OCI-LY1 (cell line): ENCODE results near the gene STPG1.
A peak's percentile ranks its signal among the peaks of the same experiment; 100 is the strongest.

Experiments
- H2AFZ ChIP-seq: fragments of 200-600 bp; sonication (generic), shearing (Covaris generic); 2 replicates; pipeline ENCODE4 v1.6.0; 2014; ENCODE audit warnings: antibody characterized with exemption, mild to moderate bottlenecking, low read length
- H3F3A ChIP-seq: fragments of 200-600 bp; sonication (generic), shearing (Covaris generic); 2 replicates; pipeline ENCODE4 v1.6.0; 2014; ENCODE audit warnings: mild to moderate bottlenecking, antibody characterized with exemption, low read length, moderate library complexity; ENCODE audit not compliant: insufficient read depth
- H3K27ac ChIP-seq: fragments of 200-600 bp; sonication (generic); 2 replicates; pipeline ENCODE4 v1.5.1; 2014; ENCODE audit warnings: low read length, mixed run types, mild to moderate bottlenecking, low read depth; ENCODE audit not compliant: poor library complexity, severe bottlenecking
- H3K27me3 ChIP-seq: fragments of 200-600 bp; sonication (generic); 2 replicates; pipeline ENCODE4 v1.6.0; 2014; ENCODE audit warnings: antibody characterized with exemption, mild to moderate bottlenecking, low read length, moderate library complexity; ENCODE audit not compliant: insufficient read depth
- H3K36me3 ChIP-seq: fragments of 200-600 bp; sonication (generic); 2 replicates; pipeline ENCODE4 v1.6.1; 2014; ENCODE audit warnings: mild to moderate bottlenecking, antibody characterized with exemption, low read length, moderate library complexity, mixed read lengths; ENCODE audit not compliant: insufficient read depth
- H3K4me1 ChIP-seq: fragments of 200-600 bp; sonication (generic); 2 replicates; pipeline ENCODE4 v1.5.1; 2014; ENCODE audit warnings: mild to moderate bottlenecking, low read length, moderate library complexity; ENCODE audit not compliant: insufficient read depth, severe bottlenecking
- H3K4me2 ChIP-seq: fragments of 200-600 bp; sonication (generic), shearing (Covaris generic); 2 replicates; pipeline ENCODE4 v1.6.1; 2014; ENCODE audit warnings: low read length
- H3K4me3 ChIP-seq: fragments of 200-600 bp; sonication (generic); 2 replicates; pipeline ENCODE4 v1.5.1; 2014; ENCODE audit warnings: low read length, low read depth, mild to moderate bottlenecking, mixed read lengths; ENCODE audit not compliant: poor library complexity, severe bottlenecking
- H3K79me2 ChIP-seq: fragments of 200-600 bp; shearing (Covaris generic); 2 replicates; pipeline ENCODE4 v1.6.1; 2016; ENCODE audit warnings: mixed run types, low read length, mixed read lengths; ENCODE audit not compliant: insufficient read depth
- H3K9ac ChIP-seq: fragments of 200-600 bp; sonication (generic), shearing (Covaris generic); 2 replicates; pipeline ENCODE4 v1.6.1; 2014; ENCODE audit warnings: mild to moderate bottlenecking, low read length, mixed read lengths
- H3K9me2 ChIP-seq: fragments of 200-600 bp; sonication (generic), shearing (Covaris generic); 2 replicates; pipeline ENCODE4 v1.6.1; 2014; ENCODE audit warnings: low read depth, mild to moderate bottlenecking, low read length, mixed read lengths
- H3K9me3 ChIP-seq: fragments of 200-600 bp; shearing (Covaris generic); 2 replicates; pipeline ENCODE4 v1.6.1; 2014; ENCODE audit warnings: low read length, mixed read lengths
- H4K20me1 ChIP-seq: fragments of 200-600 bp; sonication (generic), shearing (Covaris generic); 2 replicates; pipeline ENCODE4 v1.6.0; 2016; ENCODE audit warnings: mild to moderate bottlenecking, low read length; ENCODE audit not compliant: insufficient read depth
- EZH2 ChIP-seq: fragments of 200-600 bp; sonication (generic), shearing (Covaris generic); IDR thresholded peaks from 2 replicates; pipeline ENCODE4 v1.8.0; 2017; ENCODE audit warnings: borderline replicate concordance, mixed run types, mild to moderate bottlenecking, antibody characterized with exemption, low read length, moderate library complexity, mixed read lengths
- TF ChIP-seq, protein P1 (sequence below): fragments of 200-600 bp; sonication (generic), shearing (Covaris generic); IDR thresholded peaks from 2 replicates; pipeline ENCODE4 v1.5.1; 2017; ENCODE audit warnings: mild to moderate bottlenecking, antibody characterized with exemption, low read length, moderate library complexity, mixed read lengths

The STPG1 gene

GRCh38 chr1:24321126-24321525 lies 92.5 kb downstream of the STPG1 start:
- Histone ChIP-seq H3K4me3 (peak overlapping the region; percentile 57), H3K27ac (no peak overlapping the region), H3F3A (no peaks in the 10 kb centered on the region), H3K4me1 (peaks cover 26% of the 10 kb centered on the region), H3K9me3 (no peaks in the 10 kb centered on the region), H2AFZ (no peak overlapping the region), H3K36me3 (no peaks in the 10 kb centered on the region), H3K9me2 (no peaks in the 10 kb centered on the region), H4K20me1 (no peaks in the 10 kb centered on the region), H3K4me2 (peak overlapping the region; percentile 73; the same call in 1 of the 2 replicates), H3K79me2 (no peaks in the 10 kb centered on the region), H3K9ac (no peak overlapping the region), H3K27me3 (0 out of 2 replicates have a peak, but pooled peaks cover 8% of the 10 kb centered on the region)
- TF ChIP-seq, protein P1, sequence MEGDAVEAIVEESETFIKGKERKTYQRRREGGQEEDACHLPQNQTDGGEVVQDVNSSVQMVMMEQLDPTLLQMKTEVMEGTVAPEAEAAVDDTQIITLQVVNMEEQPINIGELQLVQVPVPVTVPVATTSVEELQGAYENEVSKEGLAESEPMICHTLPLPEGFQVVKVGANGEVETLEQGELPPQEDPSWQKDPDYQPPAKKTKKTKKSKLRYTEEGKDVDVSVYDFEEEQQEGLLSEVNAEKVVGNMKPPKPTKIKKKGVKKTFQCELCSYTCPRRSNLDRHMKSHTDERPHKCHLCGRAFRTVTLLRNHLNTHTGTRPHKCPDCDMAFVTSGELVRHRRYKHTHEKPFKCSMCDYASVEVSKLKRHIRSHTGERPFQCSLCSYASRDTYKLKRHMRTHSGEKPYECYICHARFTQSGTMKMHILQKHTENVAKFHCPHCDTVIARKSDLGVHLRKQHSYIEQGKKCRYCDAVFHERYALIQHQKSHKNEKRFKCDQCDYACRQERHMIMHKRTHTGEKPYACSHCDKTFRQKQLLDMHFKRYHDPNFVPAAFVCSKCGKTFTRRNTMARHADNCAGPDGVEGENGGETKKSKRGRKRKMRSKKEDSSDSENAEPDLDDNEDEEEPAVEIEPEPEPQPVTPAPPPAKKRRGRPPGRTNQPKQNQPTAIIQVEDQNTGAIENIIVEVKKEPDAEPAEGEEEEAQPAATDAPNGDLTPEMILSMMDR = peak; percentile 7; the same call in 1 of the 2 replicates
- TF ChIP-seq EZH2 = no peak

DNA sequence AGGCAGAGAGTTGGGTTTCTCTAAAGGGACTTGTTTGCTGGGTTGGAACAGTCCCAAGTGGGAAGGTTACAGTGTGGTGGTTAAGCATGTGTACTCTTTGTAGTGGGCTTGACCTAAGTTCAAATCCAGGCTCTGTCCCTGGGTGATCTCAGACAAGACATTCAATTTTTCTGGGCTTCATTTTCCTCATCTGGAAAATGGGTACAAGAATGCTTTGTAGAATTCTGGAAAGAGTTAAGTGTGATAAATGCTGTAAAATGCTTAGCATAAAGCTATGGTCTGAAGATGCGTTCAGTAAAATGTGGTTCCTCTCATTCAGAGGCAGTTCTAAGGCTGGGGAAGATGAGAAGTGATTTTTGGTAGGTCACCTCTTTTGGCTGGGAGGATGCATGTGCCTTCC lies 93.6 kb downstream of the STPG1 start:
- H3K4me2 ChIP-seq = no peak overlapping the region

DNA sequence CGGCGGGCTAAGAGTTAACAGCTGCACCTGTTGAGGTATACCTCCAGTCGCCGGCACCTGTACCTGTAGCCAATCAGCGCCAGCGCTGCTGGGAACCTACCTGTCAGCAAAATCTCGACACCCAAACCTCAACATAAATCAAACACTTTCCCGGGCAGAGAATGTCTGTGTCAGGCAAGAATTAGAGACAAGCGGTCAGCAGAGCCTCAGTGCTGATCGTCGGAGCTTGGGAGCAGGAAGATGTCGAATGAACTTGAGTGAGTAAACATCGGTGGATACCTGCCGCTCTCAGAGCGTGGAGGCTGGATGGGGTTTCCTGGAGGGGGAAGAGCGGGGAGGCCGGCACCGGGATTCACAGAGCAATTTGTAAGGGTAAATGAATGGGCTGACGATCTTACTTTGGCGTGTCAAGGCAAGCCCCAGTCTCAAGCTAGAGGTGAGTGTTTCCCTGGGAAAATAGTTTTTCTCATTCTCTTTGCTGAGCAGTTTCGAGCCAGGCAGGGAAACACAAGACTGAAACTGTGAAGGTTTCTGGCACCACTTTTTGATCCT lies 94.2 kb downstream of the STPG1 start, which contains the start of gene GRHL3:
TSS of gene GRHL3 (plus strand) at position 46 of the 552 bp plus-strand sequence. CDS start at position 241, 195 bp downstream.
- H2AFZ ChIP-seq = no peak within 1 kb of the TSS
- H4K20me1 ChIP-seq = no peaks in the 10 kb centered on the region
- H3K79me2 ChIP-seq = no peaks in the 10 kb centered on the region
- no peaks in the 10 kb centered on the region for H3K9me2 ChIP-seq
- H3K36me3 ChIP-seq = no peaks in the 10 kb centered on the region
- no peak within 1 kb of the TSS for H3K4me3 ChIP-seq
- TF ChIP-seq EZH2 = no peak
- TF ChIP-seq, protein P1 = no peak
- H3K4me2 ChIP-seq = no peak within 1 kb of the TSS
- H3K27ac ChIP-seq = no peak within 1 kb of the TSS
- H3K9ac ChIP-seq = no peak within 1 kb of the TSS
- peaks cover 26% of the 10 kb centered on the region for H3K4me1 ChIP-seq
- H3F3A ChIP-seq = no peaks in the 10 kb centered on the region
- no peaks in the 10 kb centered on the region for H3K9me3 ChIP-seq
- 0 out of 2 replicates have a peak, but pooled peaks cover 5% of the 10 kb centered on the region for H3K27me3 ChIP-seq

More for the DNA sequence above, 93.6 kb downstream of the STPG1 start:
- H2AFZ ChIP-seq = no peak overlapping the region
- no peaks in the 10 kb centered on the region for H3K9me2 ChIP-seq
- no peak overlapping the region for H3K9ac ChIP-seq
- H3F3A ChIP-seq = no peaks in the 10 kb centered on the region
- no peaks in the 10 kb centered on the region for H3K9me3 ChIP-seq
- no peaks in the 10 kb centered on the region for H3K79me2 ChIP-seq
- no peak for TF ChIP-seq EZH2
- TF ChIP-seq, protein P1 = no peak
- H4K20me1 ChIP-seq = no peaks in the 10 kb centered on the region
- H3K4me3 ChIP-seq = no peak overlapping the region
- no peaks in the 10 kb centered on the region for H3K36me3 ChIP-seq
- H3K27ac ChIP-seq = no peak overlapping the region
- 0 out of 2 replicates have a peak, but pooled peaks cover 5% of the 10 kb centered on the region for H3K27me3 ChIP-seq
- H3K4me1 ChIP-seq = peaks cover 26% of the 10 kb centered on the region
